GM21381 (cell line): ENCODE measurements around the gene TELO2.

Experiments used
- ATAC-seq: cut with Tn5 transposase; IDR thresholded peaks from one replicate; pipeline ENCODE4 v1.9.1; 2021; ENCODE audit warnings: mild to moderate bottlenecking, moderate library complexity; ENCODE audit not compliant: unreplicated experiment

TELO2 gene

DNA sequence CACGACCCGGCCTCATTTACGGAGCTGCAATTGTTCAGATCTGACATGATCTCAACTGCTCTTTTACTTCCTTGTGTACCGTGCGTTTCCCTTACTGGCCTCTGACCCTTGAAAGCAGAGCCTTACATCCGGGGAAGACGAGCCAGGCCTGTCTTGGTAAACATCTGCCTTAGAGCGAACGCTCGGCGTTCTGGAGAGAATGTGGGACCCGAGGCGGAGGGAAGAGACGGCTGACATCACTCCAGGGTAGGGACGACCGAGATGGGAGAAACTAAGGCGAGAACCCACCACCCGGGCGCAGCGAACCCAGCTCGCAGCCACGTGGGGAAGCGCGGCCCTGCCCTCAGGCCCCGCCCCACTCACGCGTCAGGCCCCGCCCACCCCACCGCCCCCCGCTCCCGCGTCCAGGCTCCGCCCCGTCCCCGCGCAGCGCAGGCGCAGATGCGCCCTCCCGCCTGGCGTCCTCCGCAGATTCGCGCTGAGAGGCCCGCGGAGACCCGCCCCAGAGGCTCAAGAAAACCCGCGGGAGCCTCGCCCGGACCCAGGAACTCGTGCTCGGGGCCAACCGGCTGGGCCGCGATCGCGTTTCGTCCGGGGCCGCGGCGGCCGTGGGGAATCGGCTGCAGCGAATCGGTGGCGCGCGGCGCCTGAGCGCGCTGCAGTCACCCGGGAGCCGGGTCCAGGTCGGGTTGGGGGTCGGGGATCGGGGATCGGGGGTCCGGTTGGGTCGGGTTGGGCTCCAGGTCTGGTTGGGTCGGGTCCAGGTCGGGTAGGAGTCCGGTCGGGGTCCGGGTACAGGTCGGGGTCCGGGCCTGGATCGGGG, at the start of gene TELO2:
TELO2 (plus strand) TSS at position 438 of the 823 bp plus-strand sequence. CDS start 922 bp downstream, outside the sequence.
- peak; percentile 54 for ATAC-seq

DNA sequence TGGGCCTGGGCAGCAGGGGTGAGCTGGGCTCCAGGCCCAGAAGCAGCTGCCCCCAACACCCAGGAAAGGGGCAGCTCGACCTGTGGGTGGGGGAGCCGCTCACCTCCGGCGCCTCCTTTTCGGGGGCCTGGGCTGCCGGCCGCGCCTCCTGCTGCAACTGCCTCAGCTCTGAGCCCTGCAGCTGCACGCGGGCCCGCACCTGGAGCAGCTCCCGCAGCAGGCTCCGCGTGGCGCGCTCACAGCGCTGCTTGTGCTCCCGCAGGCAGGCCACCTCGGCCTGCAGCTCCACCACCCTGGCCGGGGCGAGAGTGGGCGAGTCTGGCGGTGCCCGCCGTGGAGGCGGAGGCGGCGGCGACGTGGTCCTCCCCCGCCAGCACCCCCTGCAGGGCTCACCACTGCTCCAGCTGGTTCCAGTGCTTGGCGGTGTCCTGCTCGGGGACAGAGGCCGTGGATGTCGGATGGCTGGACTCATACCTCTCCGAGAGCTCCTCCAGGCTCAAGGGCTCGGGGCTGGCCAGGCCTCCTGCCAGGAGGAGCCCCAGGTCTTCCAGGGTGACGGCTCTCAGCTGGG, 49.7 kb upstream of the TELO2 start:
- ATAC-seq = no peak

DNA sequence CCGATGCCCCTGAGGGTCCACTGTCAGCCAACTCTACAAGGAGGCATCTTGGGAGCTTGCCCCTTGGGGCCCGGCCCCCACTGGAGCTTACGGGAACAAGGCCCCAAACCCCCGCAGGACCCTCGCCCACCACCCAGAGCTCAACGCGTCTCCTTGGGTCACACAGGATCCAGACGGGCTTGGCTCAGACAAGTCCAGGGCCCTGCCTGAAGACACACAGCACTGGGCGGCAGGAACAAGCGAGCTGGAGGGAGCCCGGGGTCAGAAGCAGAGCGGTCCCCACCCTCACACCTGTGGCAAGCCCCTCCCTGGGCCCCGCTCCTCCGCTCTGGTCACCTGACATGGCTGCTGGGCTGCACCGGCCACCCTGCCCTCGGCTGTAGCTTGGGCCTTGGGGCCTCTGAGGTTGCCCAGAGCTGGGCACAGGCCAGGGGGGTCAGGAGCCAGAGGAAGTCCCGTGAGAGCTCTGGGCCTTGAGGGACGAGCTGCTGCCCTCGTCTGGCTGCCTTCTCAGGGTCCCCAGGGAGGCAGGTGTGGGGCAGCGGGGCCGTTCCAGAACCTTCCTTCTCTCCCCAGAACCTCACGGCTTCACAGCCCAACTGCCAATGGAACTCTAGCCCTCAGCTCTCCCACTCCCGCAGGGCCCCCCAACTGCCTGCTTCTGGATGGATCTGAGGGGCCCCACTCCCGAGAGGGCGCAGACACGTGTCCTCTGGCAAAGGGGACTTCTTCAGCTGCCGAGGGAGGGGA, 49.0 kb upstream of the TELO2 start, which contains the start of gene CCDC154:
CCDC154 (minus strand) TSS at position 577 of the 750 bp plus-strand sequence; CDS start at position 343, 234 bp downstream.
- ATAC-seq = no peak

DNA sequence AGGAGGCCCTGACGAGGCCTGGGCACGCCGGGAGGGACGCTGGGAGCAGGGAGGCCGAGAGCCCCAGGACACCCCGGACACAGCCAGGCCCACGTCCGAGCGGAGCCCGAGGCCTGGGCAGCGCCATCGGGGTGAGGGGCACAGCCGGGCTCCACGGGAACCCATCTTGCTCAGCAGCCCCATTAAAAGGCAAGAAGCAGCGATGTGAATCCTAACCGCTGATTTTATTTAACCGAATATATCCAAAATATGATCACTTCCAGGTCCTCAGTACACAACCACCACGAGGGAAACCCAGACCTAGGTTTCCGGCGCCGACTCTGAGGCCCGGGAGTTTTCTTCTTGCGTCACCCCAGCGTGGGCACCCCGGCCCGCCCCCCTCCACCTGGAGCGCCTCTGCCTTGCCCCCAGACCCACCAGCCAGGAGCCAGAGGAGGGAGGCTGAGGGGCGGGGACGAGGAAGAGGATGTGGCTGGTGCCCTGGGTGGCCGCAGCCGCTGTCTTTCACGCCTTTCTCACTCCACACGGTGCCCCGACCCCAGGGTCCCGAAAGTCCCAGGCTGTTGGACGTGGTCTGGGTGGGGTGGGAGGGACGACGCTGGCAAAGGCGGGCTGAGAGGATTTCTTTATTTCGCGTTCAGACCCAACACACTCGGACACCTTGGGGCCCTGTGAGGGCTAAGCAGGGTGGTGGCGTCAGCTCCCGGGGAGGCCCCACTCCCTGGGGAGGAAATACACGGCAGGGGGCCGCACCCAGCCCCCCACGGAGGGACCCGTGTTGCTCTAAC, 48.2 kb upstream of the TELO2 start:
- no peak for ATAC-seq

DNA sequence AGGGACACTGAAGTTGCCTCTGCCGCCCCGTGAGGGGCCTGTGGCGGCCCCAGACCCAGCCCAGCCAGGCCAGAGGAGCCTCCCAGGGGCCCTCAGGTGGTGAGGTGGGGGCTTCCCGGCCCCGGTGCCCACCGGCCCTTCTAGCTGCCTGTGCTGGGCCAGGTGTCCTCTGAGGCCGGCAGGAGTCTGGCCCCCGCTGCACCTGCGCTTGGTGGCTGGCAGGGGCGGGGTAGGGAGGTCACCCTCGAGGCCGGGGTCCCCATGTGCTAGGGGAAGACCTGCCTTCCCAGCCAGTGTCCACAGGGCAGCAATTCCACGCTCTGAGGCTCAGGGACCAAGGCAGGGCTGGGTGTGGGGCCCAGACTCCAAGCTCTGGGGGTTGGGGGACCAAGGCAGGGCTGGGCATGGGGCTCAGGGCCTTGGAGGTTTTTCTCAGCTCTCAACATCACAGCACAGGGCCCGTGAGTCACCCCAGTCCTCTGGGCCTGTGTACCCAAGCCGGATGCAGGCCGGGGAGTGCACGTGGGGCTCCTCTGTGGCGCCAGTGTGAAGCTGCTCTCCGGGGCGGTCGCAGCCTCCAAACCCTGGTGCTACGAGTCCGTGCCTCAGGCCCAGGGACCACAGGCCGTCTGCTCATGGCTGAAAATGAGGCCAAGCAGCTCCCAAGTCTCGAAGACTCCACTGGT, 47.5 kb upstream of the TELO2 start:
- no peak for ATAC-seq

DNA sequence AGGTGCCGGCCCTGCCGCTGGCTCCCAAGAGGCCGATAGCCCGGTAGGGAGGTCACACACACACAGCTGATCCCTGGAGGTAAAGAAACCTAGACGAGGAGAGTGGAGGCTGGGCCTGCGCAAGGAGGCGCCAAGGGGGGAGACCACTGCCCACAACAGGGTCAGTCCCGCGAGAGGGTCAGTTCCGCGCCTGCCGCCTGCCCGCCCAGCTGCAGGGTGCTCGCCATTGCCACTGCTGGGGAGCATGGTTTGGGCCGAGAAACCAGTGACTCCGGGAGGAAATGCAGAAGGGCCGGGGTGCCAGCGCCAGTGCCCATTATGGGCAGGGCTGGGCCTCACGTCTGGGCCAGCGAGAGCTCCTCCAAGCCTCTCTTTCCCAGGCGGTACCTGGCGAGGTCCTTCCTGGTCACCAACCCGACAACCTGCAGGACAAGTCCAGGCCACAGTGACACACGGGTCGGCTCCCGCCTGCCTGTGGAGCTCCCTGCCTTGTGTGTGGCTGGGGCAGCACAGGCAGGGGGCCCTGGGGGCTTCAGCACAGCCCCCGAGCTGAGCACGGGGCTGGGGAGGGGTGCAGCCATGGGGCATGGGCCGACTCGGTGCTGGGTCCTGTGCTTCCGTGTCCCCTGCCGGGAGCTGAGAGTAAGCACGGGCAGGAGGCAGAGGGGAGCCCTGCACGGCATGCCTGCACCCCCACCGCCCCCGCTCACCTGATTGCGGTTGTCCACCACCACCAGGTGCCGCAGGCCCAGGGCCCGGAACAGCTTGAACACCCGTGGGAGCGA, 46.7 kb upstream of the TELO2 start:
- ATAC-seq = no peak

DNA sequence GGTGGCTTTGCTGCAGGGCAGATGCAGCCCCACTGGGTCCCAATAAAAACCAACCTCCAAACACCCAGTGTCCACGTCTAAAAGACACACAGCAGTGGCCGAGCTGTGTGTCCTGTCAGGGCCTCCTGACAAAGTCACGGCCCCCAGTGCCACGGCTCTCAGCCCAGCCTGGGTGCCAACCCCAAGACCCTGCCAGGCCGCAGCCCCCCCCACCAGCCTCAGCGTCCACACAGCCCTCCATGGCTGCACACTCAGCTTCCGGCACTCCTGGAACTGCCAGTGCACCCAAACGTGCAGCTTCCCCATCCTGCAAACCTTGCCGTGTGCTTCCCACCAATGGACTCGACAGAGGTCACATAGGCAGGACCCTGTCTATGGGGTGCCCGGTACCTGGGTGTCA, 45.2 kb upstream of the TELO2 start:
- no peak for ATAC-seq

DNA sequence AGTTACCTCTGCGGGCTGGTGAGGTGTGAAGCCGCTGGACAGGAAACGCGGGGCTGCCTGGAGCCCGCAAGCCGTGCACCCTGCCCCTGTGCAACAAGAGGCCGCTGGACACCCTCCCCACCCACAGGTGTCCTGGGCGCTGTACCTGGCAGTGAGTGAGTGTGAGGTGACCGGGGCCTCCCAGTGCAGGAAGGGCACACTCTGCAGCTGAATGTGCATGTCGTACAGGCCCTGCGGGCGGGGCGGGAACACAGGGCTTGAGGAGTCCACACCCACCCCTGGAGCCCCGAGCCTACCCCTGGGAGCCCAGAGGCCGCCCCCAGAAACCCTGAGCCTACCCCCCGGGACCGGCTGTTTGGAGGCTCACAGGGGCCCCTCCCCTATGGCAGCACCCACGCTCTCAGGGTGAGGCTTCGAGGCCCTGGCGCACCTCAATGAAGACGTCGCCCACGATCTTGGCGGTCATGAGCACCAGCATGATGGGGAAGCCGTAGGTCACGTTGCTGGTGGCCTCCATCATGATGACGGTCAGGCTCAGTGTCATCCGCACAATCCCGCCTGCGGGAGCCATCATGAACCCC, 44.5 kb upstream of the TELO2 start:
- no peak for ATAC-seq

DNA sequence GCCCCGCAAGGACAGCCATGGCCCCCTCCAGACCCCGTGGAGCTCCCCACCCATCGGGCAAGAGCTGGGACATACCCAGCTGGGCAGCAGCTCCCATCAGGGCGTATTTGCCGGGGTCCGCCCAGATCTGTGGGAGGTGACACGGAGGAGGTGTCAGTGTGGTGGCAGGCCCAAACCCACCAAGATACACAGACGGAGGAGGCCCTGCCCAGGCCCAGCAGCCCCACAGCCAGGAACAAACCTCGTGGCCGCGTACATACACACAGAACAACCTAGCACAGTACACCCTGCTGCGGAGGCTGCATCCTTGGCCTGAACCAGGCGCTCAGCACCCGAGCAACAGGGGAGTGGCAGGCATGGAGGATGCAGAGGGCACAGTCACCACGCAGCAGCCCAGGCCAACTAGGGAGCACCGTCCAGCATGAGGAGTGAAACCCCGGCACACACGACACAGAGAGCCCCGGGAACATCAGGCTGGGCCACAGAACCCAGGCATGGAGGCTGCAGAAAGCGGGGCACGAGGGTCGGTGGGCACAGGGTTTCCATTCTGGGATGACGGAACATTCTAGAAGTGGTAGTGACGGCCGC, 43.9 kb upstream of the TELO2 start:
- no peak for ATAC-seq

DNA sequence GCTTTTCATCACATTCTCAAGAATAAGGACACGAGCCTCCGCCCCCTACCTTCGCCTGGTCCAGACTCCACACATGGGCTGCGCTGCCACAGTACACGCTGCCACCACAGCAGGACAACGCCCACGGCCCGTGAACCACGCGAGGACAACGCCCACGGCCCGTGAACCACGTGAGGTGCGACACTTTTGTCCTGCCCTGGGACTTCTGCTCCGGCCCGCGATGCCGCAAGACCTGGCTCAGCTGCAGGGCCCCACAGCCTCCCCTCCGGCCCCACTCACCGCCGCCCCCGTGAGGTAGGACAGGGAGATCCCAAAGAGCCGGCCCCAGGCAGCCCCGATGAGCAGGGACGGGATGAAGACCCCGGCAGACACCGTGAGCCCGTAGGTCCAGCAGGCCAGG, 42.9 kb upstream of the TELO2 start:
- ATAC-seq = no peak

DNA sequence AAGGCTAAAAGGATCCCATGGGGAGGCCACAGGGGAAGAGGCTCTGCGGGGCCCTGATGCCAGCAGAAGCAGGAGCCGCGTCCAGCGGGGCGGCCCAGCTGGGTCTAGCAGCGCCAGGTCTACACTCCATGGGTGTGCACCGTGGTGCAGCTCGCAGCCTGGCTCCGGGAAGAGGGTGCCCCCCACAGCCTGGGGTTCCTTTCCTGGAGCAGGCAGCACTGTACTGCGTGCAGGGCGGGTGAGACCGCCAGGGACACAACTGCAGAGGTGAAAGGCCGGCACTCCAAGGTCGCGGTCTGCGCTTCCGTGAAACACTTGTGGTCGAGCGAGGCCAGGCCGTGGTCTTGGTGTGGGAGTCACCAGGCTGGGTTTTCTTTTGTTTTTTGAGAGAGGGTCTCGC, 42.3 kb upstream of the TELO2 start:
- ATAC-seq = no peak

DNA sequence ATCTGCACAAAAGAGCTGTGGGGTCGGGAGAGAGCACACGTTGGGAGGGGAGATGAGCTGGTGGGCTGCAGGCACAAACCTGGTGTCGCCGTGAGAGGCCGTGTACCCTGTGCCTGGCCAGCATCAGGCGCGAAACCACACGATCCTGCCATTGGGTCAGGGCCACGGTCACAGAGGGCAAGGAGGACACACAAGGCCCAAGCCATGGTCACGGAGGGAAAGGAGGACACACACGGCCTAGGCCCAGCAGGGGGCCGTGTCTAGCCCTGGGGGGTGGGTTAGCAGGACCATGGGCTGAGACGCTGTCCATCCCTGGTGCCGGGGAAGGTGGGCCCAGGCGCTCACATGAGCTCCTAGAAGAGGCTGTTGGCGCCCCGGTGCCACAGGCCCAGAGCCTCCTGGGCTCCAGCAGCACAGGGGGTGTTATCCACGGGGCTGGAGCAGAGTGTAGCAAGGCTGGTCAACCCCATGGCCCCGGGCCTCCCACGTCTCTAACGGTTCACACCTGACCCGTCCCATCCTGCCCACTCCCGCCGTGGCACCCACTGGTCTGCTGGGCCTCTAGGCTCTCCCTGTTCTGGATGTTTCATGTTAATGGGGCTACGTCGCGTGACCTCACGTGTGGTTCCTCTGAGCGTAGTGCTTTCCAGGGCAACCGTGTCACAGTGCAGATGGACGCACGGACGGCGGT, 41.3 kb upstream of the TELO2 start:
- no peak for ATAC-seq

DNA sequence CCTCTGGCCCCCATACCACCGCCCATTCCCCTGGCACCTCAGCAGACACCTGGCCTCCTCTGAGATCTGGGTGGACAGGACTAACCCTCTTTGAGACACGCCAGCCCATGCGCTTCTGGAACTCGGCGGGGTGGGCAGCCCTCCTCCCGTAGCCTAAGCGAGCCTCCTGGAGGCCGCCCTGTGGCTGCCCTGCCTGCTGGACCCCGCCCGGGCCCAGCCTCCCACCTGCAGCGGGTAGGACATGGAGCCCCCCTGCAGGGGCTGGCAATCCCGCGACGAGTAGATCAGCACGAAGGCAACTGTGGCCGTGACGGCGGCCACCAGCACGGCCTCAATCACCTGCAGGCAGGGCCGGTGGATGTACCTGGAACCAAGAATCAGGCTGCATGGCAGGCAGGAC, 40.6 kb upstream of the TELO2 start:
- ATAC-seq = no peak

DNA sequence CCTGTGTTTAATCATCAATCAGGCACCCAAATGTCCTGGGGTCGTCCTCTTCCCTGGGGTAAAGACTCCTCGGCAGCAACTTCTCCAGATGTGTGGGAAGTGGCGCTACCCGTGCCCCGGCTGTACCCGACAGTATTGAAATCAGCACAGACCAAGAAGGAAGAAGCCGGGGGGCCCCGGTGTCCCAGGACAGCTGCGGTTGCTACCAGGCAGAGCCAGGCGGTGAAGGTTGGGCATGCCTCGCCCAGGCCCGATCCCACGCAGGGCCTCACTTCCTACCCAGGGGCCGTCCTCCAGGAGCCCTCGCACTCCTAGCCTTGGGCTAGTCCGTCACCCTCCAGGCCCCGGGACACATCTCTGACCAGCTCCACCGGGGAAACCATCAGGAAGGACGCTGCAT, 39.8 kb upstream of the TELO2 start:
- no peak for ATAC-seq

DNA sequence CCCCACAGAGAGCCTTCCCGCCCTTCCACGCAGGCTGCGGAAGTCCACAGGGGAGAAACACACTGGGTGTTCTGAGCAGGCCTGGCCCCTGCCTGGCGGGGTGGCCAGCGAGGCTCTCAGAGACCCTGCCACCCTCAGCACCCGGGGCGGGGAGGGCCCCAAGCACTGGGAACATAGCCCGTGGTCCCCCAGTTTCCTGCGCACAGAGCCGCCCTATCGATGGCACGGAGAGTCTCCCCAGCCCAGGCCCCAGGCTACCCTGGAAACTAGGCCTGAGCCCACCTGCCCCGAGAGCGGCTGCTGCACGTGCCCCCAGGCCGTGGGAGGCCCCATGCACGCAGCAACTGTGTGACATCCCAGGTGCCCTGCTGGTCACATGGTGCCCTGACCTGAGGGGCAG, 38.6 kb upstream of the TELO2 start:
- no peak for ATAC-seq

DNA sequence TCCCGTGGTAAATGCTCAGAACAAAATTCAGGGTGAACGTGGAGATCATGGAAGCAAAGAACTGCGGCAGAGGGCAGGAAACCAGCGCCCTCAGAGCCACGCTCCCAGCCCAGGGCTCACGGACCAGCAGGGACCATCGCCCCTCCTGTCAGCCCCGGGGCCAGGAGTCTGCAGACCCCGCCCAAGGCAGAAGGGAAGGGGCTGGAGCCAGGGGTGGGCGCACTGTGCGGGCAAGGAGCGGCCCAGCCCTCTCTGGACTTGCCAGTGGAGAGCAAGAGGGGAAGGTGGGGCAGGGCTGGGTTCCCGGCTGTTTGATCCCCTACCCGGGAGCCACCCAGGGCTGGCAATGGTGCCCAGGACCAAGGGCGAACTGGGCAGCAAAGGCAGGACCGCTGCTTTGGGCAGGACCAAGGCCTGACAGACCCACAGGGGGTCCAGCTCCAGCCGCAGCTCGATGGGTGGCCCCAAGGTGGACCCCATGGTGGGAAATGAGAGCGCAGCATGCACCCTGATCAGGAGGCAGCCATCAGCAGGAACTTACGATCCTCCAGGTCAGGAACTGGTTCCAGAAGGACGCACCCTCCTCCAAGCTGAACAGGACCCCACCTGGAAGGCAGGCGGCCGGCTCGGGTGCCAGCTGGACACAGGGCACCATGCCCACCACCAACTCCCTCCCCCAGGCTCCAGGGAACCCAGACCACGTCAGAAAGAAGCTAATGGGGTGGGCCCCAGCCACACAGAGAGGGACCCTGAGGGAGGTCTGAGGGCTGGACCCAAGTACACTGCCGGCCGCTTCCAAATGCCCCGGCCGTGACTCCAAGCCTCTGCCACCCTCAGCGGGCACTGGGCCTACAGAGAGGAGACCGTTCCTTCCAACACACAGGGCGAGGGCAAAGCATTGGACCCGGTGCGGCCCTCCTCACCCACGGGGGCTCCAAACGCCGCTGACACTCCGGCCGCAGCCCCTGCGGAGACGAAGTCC, 37.7 kb upstream of the TELO2 start:
- ATAC-seq = no peak

DNA sequence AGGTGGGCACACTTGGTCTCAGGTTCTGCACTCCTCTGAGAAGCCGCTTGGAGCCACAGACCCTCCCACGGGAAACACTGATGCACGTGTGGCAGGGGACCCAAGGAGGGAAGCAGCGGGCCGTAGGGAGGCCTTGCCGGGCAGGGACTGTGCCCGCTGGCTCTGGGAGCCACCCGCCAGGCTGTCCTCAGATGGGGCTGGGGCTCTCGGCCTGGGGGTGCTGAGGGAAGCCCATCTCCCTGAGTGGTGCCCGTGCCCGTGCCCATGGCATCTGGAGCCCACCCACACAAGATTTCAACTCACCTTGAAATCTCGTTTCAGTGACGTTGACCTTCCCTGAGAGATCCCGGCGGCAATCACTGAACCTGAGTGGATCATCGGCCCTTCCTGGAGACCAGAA, 36.2 kb upstream of the TELO2 start:
- no peak for ATAC-seq
